Superior temporal gyrus (tissue), 1 donor: ENCODE measurements around the gene SPSB4.

Experiments
- DNase-seq: peaks from one replicate; pipeline ENCODE4 v3.0.0-alpha.2; 2016; ENCODE audit errors: extremely low spot score

Gene SPSB4

DNA sequence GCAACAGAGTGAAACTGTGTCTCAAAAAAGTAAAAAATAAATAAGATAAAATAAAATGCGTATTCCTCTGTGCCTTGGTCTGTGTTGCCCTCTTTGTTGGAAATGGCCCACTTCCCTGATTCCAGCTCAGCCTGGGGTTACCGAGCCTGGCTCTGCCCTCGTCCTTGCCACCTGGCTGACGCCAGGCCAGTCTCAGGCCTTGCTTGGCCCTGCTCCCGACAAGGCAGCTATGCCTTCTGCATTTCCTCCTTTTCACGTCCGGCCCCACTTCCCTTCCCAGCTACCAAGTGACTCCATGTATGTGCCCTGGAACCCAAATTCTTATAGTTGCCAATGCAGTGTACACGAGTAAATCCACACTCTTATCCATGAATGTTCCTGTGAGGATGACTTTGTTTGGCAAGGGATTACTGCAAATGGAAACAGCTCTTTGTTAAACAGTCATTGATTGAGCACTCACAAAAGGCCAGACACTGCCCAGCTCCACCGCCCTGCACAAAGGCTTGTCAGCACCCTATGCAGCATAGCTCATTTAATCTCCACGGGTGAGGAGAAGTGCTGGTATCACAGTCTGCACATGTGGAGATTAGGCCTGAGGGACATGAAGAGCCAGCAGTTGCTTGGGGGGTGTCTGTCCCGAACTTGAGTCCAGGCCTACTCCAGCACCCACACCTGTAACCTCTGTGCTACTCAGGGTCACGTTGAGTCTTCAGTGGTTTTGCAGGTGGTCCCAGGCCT is 25.1 kb downstream of the SPSB4 start:
- peak; percentile 15 for DNase-seq

DNA sequence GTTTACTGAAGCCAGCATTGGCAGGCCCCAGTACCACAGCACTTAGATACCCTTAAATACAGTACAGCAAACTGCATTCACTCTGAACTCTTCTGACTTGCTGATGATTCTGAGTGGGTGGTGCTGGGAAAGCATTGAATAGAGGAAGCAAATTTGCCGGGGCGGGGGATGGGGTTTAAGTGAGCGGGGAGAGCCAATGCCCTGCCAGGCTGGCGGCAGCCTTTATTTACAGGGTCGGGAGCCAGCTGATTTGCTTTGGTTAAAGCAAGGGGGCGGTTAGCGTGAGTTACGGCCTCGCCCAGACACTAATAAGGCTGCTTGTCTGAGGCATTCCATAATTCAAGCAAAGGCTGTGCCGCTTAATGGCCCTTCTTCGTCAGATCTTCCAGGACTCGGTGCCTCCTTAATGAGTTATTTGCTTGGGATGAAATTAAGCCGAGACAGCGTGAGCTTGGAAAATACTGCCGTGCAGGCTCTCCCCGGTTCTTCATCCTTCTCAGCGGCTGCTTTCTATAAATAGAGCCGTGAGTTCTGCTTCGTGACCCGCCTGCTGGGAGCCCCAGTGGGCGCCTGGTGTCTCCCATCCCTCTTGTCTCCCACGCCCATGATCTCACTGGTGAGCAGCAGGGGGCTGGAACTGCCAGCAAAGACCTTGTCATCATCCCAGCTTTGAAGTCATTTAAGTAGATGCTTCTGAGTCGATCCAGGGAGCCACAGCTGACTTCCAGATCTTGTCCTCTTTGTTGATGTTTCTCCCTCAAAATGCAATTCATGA is 25.8 kb downstream of the SPSB4 start:
- DNase-seq: peak; percentile 50

DNA sequence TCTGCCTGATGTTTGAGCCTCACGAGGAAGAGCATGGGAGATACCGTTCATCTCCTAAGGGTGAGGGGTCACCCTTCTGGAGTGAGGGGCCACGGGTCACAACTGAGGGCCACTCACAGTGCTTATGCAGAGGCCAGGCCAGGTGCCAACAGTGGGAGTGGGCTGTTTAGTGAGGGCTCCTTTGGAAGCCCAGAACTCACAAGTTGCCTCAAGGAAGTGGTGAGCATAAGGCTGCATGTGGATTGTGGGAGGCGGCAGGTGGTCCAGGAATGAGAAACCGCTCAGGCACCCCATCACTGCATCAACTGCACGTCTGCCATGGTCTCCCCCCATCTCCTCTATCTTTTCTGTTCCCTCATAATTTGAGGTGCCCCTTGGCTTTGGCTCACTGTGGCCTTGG is 26.5 kb downstream of the SPSB4 start:
- DNase-seq: no peak

DNA sequence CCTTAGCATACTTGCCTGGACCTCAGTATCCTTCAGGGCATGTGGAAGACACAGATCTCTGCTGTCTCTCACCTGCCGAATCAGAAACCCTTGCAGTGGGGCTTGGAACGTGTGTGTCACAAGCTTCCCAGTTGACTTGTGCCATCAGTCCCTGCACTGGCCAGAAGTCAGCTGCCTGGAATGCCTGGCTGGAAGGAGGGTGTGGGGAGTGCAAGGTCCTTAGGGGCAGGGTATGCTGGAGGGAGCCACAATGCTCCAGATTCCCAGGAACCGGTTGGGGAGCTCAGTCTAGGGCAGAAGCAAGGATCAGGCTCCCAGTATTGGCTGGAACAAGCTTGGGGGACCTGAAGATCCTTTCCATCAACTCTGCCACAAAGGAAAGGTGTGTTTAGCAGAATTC is 27.1 kb downstream of the SPSB4 start:
- no peak for DNase-seq

DNA sequence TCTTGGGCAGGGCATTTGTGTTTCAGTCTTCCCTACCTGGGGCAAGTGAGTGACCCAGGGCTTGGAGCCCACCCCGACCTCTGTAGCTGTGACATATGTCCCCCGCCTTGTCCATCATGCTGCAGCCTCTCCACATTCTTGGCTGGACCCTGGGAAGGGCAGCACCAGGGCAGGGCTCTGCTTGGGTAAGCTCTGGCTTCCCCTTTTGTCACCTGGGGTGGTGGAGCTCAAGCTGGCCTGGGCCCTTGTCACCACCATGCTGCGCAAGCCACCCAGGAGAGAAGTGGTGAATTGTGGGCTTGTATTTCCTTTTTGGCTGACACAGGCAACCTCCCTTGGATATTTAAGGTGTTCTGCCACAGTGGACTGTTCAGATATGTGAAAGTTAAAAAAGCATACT is 29.3 kb downstream of the SPSB4 start:
- DNase-seq: no peak

- DNase-seq: no peak
Measured at GRCh38 chr3:141081141-141081795, 30.1 kb downstream of the SPSB4 start.

DNA sequence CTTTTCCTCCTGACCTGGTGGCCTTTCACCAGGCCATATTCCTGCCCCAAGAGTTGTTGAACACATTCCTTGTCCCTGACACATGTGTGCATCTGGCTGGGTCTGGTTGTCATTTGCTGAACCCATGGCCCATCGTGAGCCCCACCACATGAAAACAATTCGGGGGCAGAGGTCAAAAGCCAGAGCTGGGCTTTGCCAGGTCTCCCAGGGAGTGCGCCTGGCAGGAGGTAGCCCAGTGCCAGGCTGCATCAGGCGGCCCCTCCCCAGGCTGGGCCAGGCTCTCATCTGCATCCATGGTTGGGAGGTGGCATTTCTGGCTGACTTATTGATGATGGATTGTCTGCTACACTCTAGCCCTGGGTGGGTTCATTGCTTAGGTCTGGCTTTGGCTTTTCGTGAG is 30.9 kb downstream of the SPSB4 start:
- no peak for DNase-seq

DNA sequence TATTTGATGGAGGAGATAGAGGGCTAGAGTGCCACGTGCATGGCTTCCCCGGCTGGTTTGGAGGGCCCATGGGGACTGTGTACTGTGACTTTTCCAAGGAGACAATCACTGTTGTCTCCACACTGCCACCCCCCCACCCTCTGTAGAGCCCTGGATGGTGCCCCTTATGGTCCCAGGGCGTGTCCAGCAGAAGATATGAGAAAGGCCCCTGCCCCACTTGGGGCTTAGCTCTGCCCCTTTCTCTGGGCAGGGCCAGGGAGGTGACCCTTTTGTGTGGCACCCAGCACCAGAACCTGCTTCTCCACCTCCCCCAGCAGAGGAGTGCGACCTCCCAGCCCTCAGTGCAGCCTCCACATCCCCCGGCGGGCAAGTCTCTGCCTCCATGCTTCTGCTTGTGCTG is 32.1 kb downstream of the SPSB4 start:
- DNase-seq: no peak

DNA sequence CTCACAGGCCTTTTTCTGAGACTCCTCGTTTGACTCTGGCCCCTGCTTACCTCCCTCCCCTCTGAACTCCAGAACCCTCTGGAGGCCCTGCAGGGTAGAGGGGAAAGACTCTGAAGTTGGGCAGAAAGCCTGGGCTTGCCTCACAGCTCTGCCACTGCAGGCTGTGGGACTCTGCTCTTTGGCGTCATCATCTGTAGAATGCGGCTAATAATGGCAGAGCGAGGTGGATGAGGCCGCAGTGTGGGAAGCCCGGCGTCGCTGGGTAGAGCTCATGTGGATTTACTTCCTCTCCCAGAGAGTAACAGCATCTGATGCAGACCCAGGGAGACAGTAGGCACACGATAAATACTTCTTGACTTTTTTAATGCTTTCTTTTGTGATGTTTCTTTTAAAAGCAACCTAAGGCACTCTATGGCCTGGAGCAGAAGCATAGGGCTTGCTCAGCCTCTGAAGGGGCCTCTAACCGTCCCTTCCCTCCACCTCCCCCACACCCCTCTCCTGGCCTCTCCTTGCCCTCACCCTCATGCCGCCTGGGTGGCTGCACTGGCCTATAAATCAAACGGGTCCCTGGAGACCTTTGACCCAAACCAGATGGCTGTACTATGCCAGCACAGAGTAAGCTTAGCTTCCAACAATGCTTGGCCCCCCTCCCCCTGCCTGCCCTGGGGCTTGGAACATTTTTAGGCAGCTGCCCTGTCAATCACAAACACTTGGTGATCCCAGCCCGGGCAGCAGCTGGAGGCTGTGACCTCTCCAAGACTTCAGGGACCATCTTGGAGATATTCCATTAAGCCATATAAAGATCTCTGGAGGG is 32.9 kb downstream of the SPSB4 start:
- DNase-seq: no peak

GRCh38 chr3:141085343-141086070 is 34.4 kb downstream of the SPSB4 start:
- no peak for DNase-seq

DNA sequence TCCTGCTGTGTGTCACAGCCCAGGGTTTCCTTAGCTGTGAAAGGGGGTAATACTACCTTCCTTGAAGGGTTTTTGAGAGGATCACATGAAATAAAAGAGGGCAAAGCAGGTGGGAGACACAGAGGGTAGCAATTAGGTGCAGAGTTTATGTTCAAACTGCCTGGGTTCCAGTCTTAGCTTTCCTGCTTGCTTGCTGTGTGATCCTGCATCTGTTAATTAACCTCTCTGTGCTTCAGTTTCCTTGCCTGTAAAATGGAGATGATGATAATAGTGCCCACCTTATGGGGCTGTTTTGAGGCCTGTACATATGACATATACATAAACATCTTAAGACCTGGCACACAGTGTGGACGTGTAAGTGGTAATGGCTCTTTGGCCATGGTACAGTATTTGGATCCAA is 35.0 kb downstream of the SPSB4 start:
- DNase-seq: no peak

GRCh38 chr3:141087076-141087777 is 36.1 kb downstream of the SPSB4 start:
- no peak for DNase-seq

- no peak for DNase-seq
Measured at GRCh38 chr3:141087778-141088130, 36.6 kb downstream of the SPSB4 start.

GRCh38 chr3:141089339-141090152 is 38.4 kb downstream of the SPSB4 start:
- no peak for DNase-seq

DNA sequence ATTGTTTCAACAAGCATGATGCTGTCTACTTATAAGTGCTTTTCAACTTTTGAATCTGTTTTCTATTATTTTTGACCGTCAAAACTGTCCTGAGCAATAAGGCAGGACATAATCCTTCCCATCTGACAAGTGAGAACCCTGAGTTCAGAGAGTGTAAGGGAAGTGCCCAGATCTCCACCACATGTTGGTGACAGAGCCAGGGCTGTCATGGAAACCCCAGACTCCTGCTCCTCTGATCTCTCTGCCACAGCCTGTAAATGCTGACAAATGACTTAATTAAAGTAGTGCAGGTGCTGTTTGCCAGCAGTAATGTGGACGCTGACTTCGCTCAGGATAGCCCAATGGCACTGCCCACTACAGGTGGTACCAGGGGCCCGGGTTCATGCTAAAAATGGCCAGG is 40.3 kb downstream of the SPSB4 start:
- no peak for DNase-seq

GRCh38 chr3:141092663-141093062 is 41.5 kb downstream of the SPSB4 start:
- DNase-seq: no peak

- DNase-seq: no peak
Measured at GRCh38 chr3:141093397-141093796, 42.2 kb downstream of the SPSB4 start.

DNA sequence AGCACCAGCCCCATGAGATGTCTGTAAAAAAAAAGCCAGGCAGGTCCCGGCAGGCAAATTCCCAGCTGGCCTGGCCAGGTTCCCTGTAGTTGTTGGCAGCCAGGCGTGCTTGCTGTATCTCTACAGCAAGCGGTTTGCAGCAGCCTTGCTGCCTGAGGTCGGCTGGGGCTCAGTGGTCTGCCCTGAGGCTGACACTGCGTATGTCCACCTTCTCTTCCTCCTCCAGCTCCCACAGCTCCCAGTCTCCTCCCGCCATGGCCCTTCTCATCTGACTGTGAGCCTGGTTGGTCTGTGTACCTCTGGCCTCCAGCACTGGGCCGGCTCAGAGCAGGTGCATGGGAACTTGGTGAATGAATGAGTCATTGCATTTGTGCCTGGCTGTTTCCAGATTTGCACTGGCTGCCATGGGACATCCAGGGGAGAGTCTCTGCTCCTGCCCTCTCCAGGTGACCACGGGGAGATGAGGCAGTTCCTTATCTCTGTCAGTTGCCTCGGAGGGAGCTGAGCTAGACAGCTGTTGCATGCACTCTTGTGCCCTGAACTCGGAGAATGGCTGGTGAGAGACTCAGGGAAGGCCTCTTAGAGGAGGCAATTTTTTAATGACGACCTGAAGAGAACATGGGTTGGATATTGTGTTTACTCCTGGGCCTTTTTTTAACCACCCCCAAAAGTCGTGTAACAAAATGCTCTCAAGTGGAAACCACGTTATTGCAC is 43.0 kb downstream of the SPSB4 start:
- no peak for DNase-seq
